GM12878 (cell line): ENCODE results near the gene GOLGA2. TPM values are rescaled to one million over a fixed set of nuclear protein-coding genes. Genes with fewer than 3 reads are reported as not detected.

ENCODE experiments used
- DPF2 ChIP-seq: fragments of 450-650 bp; IDR thresholded peaks from 2 replicates; pipeline ENCODE4 v1.6.1; 2017; ENCODE audit warnings: mild to moderate bottlenecking
- HCFC1 ChIP-seq: fragments of 150-350 bp; IDR thresholded peaks from 2 replicates; pipeline ENCODE4 v1.6.1; 2014; ENCODE audit warnings: low read length
- NFYA ChIP-seq: IDR thresholded peaks from 2 replicates; pipeline ENCODE4 v1.6.1; 2011; ENCODE audit warnings: low read depth, mild to moderate bottlenecking, low read length, improper control_type of control experiment, borderline replicate concordance
- RB1 ChIP-seq: fragments of 450-650 bp; formaldehyde crosslinking; IDR thresholded peaks from 2 replicates; pipeline ENCODE4 v1.6.1; 2017; ENCODE audit warnings: mild to moderate bottlenecking, borderline replicate concordance
- RCOR1 ChIP-seq: conservative IDR thresholded peaks from 2 replicates; pipeline ENCODE4 v1.6.1; 2012; ENCODE audit warnings: low read depth, low read length, improper control_type of control experiment
- RELA ChIP-seq: fragments of 450-650 bp; IDR thresholded peaks from 2 replicates; pipeline ENCODE4 v1.8.0; 2014; ENCODE audit warnings: borderline replicate concordance; ENCODE audit not compliant: partially characterized antibody
- SIX5 ChIP-seq: IDR thresholded peaks from 2 replicates; pipeline ENCODE4 v1.6.1; 2011; ENCODE audit warnings: mild to moderate bottlenecking, low read depth, low read length, moderate library complexity; ENCODE audit not compliant: severe bottlenecking
- ZNF274 ChIP-seq: IDR thresholded peaks from one replicate; pipeline ENCODE4 v1.8.0; 2011; ENCODE audit not compliant: insufficient read length, insufficient read depth
- ZSCAN29 ChIP-seq: fragments of 450-650 bp; IDR thresholded peaks from 2 replicates; pipeline ENCODE4 v1.6.1; 2017; ENCODE audit warnings: mild to moderate bottlenecking, moderate library complexity
- polyA plus RNA-seq, 11 experiments: library from polyadenylated mRNA; depleted of rRNA in 4 of 11; unstranded in 6 of 11; stranded (reverse) in 5 of 11; fragments of >200 nt; fragmentation: Nextera tagmentation in 4 of 11; fragmentation: Illumina TruSeq in 1 of 11; extraction: Ambion mirVana in 4 of 11; extraction: Trizol in 1 of 11; gene quantifications; 1 replicate in 1 of 11; 2 replicates in 10 of 11; pipeline versions ENCODE4 v1.2.1 to v1.2.3, GENCODE V29; 2011 to 2016; ENCODE audit warnings: inconsistent platforms in 2 of 11, missing spikeins in 2 of 11, low read depth in 1 of 11
- total RNA-seq, 4 experiments: library from RNA; depleted of rRNA in 3 of 4; stranded (reverse); fragments of >200 nt in 3 of 4; fragmentation: Illumina TruSeq in 1 of 4; extraction: Trizol in 1 of 4; gene quantifications; 2 replicates each; pipeline versions ENCODE4 v1.2.1 to v1.2.3, GENCODE V29; 2013 to 2021
- TF ChIP-seq, protein P1 (sequence below): fragments of 450-650 bp; IDR thresholded peaks from 2 replicates; pipeline ENCODE4 v1.6.1; 2017; ENCODE audit warnings: low read depth, mild to moderate bottlenecking, moderate library complexity
- TF ChIP-seq, protein P2 (sequence below): fragments of 450-650 bp; formaldehyde crosslinking; IDR thresholded peaks from 2 replicates; pipeline ENCODE4 v1.4.0; 2022; ENCODE audit warnings: mild to moderate bottlenecking, moderate library complexity
- TF ChIP-seq, protein P3 (sequence below): fragments of 150-350 bp; IDR thresholded peaks from 2 replicates; pipeline ENCODE4 v1.6.1; 2014; ENCODE audit warnings: mild to moderate bottlenecking, low read depth, low read length
- TF ChIP-seq, protein P4 (sequence below): fragments of 450-650 bp; IDR thresholded peaks from 2 replicates; pipeline ENCODE4 v1.6.1; 2018; ENCODE audit warnings: mild to moderate bottlenecking, low read depth, moderate library complexity; ENCODE audit not compliant: partially characterized antibody
- TF ChIP-seq, protein P5 (sequence below): fragments of 450-650 bp; IDR thresholded peaks from 2 replicates; pipeline ENCODE4 v1.6.1; 2016; ENCODE audit warnings: mild to moderate bottlenecking
- TF ChIP-seq, protein P6 (sequence below): fragments of 450-650 bp; IDR thresholded peaks from 2 replicates; pipeline ENCODE4 v1.6.1; 2017; ENCODE audit warnings: mild to moderate bottlenecking, low read depth, inconsistent platforms; ENCODE audit not compliant: poor library complexity, severe bottlenecking

The GOLGA2 gene
- total and polyA plus RNA-seq, 10 of the 15 experiments (the other 5 are each of a cell fraction or from before 2014, with no cell fraction given): 5.9 to 32.6 (median 19.7) TPM

DNA sequence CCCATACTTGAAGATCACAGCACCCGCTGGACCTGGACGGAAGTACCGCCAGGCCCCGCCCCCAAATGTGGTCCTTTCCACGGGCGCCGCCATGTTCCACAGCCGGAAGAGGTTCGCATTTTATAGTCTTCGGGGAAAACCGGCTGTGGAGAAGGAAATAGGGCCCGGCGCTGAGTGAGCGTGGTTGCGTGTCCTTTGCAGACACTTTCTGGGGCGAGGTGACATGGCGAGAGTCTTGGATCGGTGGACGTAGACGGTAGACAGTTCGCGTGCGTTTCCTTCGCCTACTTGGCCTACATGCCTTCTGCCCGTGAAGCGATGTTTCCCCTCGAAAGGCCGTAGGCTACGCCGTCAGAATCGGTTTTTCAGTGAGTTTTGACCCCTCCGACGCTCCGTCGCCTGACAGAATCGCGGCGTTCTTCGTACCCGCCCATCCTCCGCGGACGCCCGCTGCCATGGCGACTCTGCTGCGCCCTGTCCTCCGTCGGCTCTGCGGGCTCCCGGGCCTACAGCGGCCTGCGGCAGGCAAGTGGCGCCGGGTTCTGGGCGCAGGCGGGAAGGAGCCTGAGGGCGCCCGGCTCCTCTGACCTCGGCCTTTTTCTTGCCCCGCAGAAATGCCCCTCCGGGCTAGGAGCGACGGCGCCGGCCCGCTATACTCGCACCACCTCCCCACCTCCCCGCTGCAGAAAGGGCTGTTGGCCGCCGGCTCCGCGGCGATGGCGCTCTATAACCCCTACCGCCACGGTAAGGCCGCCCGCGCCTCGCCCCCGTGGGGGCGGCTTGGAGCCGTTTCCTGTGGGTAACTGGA lies 46.8 kb upstream of the GOLGA2 start, which contains the start of the genes COQ4 and TRUB2 (continued):
- TF ChIP-seq, protein P1, sequence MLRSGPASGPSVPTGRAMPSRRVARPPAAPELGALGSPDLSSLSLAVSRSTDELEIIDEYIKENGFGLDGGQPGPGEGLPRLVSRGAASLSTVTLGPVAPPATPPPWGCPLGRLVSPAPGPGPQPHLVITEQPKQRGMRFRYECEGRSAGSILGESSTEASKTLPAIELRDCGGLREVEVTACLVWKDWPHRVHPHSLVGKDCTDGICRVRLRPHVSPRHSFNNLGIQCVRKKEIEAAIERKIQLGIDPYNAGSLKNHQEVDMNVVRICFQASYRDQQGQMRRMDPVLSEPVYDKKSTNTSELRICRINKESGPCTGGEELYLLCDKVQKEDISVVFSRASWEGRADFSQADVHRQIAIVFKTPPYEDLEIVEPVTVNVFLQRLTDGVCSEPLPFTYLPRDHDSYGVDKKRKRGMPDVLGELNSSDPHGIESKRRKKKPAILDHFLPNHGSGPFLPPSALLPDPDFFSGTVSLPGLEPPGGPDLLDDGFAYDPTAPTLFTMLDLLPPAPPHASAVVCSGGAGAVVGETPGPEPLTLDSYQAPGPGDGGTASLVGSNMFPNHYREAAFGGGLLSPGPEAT: peak; percentile 99
- TF ChIP-seq RCOR1 (peak; percentile 32; the same call in 1 of the 2 replicates), RB1 (peak; percentile 95; the same call in 1 of the 2 replicates), NFYA (no peak), DPF2 (peak; percentile 59; the same call in 1 of the 2 replicates), RELA (peak; percentile 89), ZNF274 (no peak), HCFC1 (peak; percentile 92), ZSCAN29 (peak; percentile 96), SIX5 (peak; percentile 84)
- TF ChIP-seq, protein P2, sequence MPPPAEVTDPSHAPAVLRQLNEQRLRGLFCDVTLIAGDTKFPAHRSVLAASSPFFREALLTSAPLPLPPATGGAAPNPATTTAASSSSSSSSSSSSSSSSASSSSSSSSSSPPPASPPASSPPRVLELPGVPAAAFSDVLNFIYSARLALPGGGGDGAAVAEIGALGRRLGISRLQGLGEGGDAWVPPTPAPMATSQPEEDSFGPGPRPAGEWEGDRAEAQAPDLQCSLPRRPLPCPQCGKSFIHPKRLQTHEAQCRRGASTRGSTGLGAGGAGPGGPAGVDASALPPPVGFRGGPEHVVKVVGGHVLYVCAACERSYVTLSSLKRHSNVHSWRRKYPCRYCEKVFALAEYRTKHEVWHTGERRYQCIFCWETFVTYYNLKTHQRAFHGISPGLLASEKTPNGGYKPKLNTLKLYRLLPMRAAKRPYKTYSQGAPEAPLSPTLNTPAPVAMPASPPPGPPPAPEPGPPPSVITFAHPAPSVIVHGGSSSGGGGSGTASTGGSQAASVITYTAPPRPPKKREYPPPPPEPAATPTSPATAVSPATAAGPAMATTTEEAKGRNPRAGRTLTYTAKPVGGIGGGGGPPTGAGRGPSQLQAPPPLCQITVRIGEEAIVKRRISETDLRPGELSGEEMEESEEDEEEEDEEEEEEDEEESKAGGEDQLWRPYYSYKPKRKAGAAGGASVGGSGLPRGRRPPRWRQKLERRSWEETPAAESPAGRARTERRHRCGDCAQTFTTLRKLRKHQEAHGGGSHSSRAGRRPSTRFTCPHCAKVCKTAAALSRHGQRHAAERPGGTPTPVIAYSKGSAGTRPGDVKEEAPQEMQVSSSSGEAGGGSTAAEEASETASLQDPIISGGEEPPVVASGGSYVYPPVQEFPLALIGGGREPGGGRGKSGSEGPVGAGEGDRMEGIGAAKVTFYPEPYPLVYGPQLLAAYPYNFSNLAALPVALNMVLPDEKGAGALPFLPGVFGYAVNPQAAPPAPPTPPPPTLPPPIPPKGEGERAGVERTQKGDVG (CRISPR knock-in tag): no peak
- TF ChIP-seq, protein P3, sequence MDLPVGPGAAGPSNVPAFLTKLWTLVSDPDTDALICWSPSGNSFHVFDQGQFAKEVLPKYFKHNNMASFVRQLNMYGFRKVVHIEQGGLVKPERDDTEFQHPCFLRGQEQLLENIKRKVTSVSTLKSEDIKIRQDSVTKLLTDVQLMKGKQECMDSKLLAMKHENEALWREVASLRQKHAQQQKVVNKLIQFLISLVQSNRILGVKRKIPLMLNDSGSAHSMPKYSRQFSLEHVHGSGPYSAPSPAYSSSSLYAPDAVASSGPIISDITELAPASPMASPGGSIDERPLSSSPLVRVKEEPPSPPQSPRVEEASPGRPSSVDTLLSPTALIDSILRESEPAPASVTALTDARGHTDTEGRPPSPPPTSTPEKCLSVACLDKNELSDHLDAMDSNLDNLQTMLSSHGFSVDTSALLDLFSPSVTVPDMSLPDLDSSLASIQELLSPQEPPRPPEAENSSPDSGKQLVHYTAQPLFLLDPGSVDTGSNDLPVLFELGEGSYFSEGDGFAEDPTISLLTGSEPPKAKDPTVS: no peak
- TF ChIP-seq, protein P4, sequence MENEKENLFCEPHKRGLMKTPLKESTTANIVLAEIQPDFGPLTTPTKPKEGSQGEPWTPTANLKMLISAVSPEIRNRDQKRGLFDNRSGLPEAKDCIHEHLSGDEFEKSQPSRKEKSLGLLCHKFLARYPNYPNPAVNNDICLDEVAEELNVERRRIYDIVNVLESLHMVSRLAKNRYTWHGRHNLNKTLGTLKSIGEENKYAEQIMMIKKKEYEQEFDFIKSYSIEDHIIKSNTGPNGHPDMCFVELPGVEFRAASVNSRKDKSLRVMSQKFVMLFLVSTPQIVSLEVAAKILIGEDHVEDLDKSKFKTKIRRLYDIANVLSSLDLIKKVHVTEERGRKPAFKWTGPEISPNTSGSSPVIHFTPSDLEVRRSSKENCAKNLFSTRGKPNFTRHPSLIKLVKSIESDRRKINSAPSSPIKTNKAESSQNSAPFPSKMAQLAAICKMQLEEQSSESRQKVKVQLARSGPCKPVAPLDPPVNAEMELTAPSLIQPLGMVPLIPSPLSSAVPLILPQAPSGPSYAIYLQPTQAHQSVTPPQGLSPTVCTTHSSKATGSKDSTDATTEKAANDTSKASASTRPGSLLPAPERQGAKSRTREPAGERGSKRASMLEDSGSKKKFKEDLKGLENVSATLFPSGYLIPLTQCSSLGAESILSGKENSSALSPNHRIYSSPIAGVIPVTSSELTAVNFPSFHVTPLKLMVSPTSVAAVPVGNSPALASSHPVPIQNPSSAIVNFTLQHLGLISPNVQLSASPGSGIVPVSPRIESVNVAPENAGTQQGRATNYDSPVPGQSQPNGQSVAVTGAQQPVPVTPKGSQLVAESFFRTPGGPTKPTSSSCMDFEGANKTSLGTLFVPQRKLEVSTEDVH: peak; percentile 95
- TF ChIP-seq, protein P5, sequence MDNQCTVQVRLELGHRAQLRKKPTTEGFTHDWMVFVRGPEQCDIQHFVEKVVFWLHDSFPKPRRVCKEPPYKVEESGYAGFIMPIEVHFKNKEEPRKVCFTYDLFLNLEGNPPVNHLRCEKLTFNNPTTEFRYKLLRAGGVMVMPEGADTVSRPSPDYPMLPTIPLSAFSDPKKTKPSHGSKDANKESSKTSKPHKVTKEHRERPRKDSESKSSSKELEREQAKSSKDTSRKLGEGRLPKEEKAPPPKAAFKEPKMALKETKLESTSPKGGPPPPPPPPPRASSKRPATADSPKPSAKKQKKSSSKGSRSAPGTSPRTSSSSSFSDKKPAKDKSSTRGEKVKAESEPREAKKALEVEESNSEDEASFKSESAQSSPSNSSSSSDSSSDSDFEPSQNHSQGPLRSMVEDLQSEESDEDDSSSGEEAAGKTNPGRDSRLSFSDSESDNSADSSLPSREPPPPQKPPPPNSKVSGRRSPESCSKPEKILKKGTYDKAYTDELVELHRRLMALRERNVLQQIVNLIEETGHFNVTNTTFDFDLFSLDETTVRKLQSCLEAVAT: peak; percentile 91
- TF ChIP-seq, protein P6, sequence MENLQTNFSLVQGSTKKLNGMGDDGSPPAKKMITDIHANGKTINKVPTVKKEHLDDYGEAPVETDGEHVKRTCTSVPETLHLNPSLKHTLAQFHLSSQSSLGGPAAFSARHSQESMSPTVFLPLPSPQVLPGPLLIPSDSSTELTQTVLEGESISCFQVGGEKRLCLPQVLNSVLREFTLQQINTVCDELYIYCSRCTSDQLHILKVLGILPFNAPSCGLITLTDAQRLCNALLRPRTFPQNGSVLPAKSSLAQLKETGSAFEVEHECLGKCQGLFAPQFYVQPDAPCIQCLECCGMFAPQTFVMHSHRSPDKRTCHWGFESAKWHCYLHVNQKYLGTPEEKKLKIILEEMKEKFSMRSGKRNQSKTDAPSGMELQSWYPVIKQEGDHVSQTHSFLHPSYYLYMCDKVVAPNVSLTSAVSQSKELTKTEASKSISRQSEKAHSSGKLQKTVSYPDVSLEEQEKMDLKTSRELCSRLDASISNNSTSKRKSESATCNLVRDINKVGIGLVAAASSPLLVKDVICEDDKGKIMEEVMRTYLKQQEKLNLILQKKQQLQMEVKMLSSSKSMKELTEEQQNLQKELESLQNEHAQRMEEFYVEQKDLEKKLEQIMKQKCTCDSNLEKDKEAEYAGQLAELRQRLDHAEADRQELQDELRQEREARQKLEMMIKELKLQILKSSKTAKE: peak; percentile 36
